GM23338 (cell line): ENCODE results near the gene CRISPLD2. TPM values are rescaled to one million over a fixed set of nuclear protein-coding genes. Genes with fewer than 3 reads are reported as not detected.

Source experiments
- ATAC-seq: fragments of 200-7000 bp; cut with Tn5 transposase; 3 replicates; pipeline ENCODE4 v1.9.1; 2020
- DNase-seq: peaks from one replicate; pipeline ENCODE4 v3.0.0-alpha.2; 2015; ENCODE audit warnings: low spot score
- H2AFZ ChIP-seq: fragments of 200-600 bp; sonication (generic); 2 replicates; pipeline ENCODE4 v1.8.0; 2016; ENCODE audit warnings: antibody characterized with exemption, mild to moderate bottlenecking, moderate library complexity
- H3F3A ChIP-seq: fragments of 200-600 bp; sonication (generic); replicated peaks from 2 replicates; pipeline ENCODE4 v1.8.0; 2017; ENCODE audit warnings: antibody characterized with exemption, mixed run types, low read depth
- H3K27ac ChIP-seq: fragments of 200-600 bp; sonication (generic); 2 replicates; pipeline ENCODE4 v1.6.1; 2016; ENCODE audit warnings: low read depth
- H3K27me3 ChIP-seq: fragments of 200-600 bp; sonication (generic); 2 replicates; pipeline ENCODE4 v1.8.0; 2016; ENCODE audit warnings: mild to moderate bottlenecking, mixed run types, moderate library complexity; ENCODE audit not compliant: insufficient read depth
- H3K36me3 ChIP-seq: fragments of 200-600 bp; sonication (generic); 2 replicates; pipeline ENCODE4 v1.8.0; 2016; ENCODE audit warnings: mild to moderate bottlenecking; ENCODE audit not compliant: insufficient read depth
- H3K4me1 ChIP-seq: fragments of 200-600 bp; sonication (generic); 2 replicates; pipeline ENCODE4 v1.8.0; 2016; ENCODE audit warnings: mild to moderate bottlenecking, moderate library complexity; ENCODE audit not compliant: insufficient read depth
- H3K4me2 ChIP-seq: fragments of 200-600 bp; sonication (generic); 2 replicates; pipeline ENCODE4 v1.7.1; 2017; ENCODE audit warnings: mixed run types
- H3K4me3 ChIP-seq: fragments of 200-600 bp; sonication (generic); 2 replicates; pipeline ENCODE4 v1.6.1; 2016; ENCODE audit warnings: mixed run types
- H3K79me2 ChIP-seq: fragments of 200-600 bp; sonication (generic); replicated peaks from 2 replicates; pipeline ENCODE4 v1.8.0; 2017; ENCODE audit warnings: mild to moderate bottlenecking; ENCODE audit not compliant: insufficient read depth
- H3K9me2 ChIP-seq: fragments of 200-600 bp; sonication (generic); 2 replicates; pipeline ENCODE4 v1.8.0; 2017; ENCODE audit not compliant: insufficient read depth
- H4K20me1 ChIP-seq: fragments of 200-600 bp; sonication (generic); replicated peaks from 2 replicates; pipeline ENCODE4 v1.8.0; 2017; ENCODE audit warnings: mild to moderate bottlenecking; ENCODE audit not compliant: insufficient read depth
- H3K27ac Mint-ChIP-seq: 2 replicates; pipeline ENCODE4 v1.8.0; 2020; ENCODE audit warnings: inconsistent platforms, mild to moderate bottlenecking, moderate library complexity, mixed read lengths
- H3K27me3 Mint-ChIP-seq: 3 replicates; pipeline ENCODE4 v1.8.0; 2022; ENCODE audit warnings: low read depth, mild to moderate bottlenecking, moderate library complexity, mixed read lengths, inconsistent platforms; ENCODE audit not compliant: insufficient read depth, poor library complexity
- H3K36me3 Mint-ChIP-seq: 3 replicates; pipeline ENCODE4 v1.8.0; 2021; ENCODE audit warnings: low read depth, mild to moderate bottlenecking, inconsistent platforms, moderate library complexity, mixed read lengths
- H3K4me1 Mint-ChIP-seq: 3 replicates; pipeline ENCODE4 v1.8.0; 2020; ENCODE audit warnings: mild to moderate bottlenecking, inconsistent platforms, mixed read lengths
- H3K4me3 Mint-ChIP-seq: 3 replicates; pipeline ENCODE4 v1.8.0; 2021; ENCODE audit warnings: moderate library complexity, mild to moderate bottlenecking, inconsistent platforms, mixed read lengths
- H3K9me3 Mint-ChIP-seq: 3 replicates; pipeline ENCODE4 v1.8.0; 2020; ENCODE audit warnings: moderate library complexity, mild to moderate bottlenecking, inconsistent platforms, mixed read lengths
- CREB1 ChIP-seq: fragments of 250-450 bp; sonication (Bioruptor Pico); IDR thresholded peaks from 2 replicates; pipeline ENCODE4 v1.5.0; 2020; ENCODE audit warnings: low read depth, mild to moderate bottlenecking, moderate library complexity
- ETS1 ChIP-seq: IDR thresholded peaks from 2 replicates; pipeline ENCODE4 v1.6.1; 2016; ENCODE audit warnings: antibody characterized with exemption
- EZH2 ChIP-seq: fragments of 200-600 bp; sonication (generic); IDR thresholded peaks from one replicate; pipeline ENCODE4 v1.8.0; 2017; ENCODE audit warnings: antibody characterized with exemption, mild to moderate bottlenecking, low read depth; ENCODE audit not compliant: unreplicated experiment
- EZH2phosphoT487 ChIP-seq: fragments of 200-600 bp; sonication (generic); IDR thresholded peaks from one replicate; pipeline ENCODE4 v1.8.1; 2018; ENCODE audit warnings: antibody characterized with exemption; ENCODE audit not compliant: unreplicated experiment
- JUNB ChIP-seq: IDR thresholded peaks from one replicate; pipeline ENCODE4 v1.6.1; 2016; ENCODE audit warnings: antibody characterized with exemption; ENCODE audit not compliant: unreplicated experiment
- NANOG ChIP-seq: IDR thresholded peaks from 2 replicates; pipeline ENCODE4 v1.6.1; 2016; ENCODE audit warnings: antibody characterized with exemption, borderline replicate concordance
- POLR2AphosphoS5 ChIP-seq: IDR thresholded peaks from 2 replicates; pipeline ENCODE4 v1.6.1; 2016; ENCODE audit warnings: antibody characterized with exemption, low read depth
- REST ChIP-seq: IDR thresholded peaks from one replicate; pipeline ENCODE4 v1.6.1; 2018; ENCODE audit warnings: antibody characterized with exemption; ENCODE audit not compliant: unreplicated experiment
- STAT1 ChIP-seq: IDR thresholded peaks from one replicate; pipeline ENCODE4 v1.6.1; 2016; ENCODE audit warnings: antibody characterized with exemption; ENCODE audit not compliant: unreplicated experiment
- ZNF114 ChIP-seq: fragments of 250-450 bp; sonication (Bioruptor Pico); IDR thresholded peaks from 2 replicates; pipeline ENCODE4 v1.5.0; 2020; ENCODE audit warnings: mild to moderate bottlenecking, moderate library complexity
- ZNF331 ChIP-seq: fragments of 250-450 bp; sonication (Bioruptor Pico); IDR thresholded peaks from 2 replicates; pipeline ENCODE4 v1.5.0; 2020; ENCODE audit warnings: low read depth, mild to moderate bottlenecking, moderate library complexity
- polyA plus RNA-seq: library from polyadenylated mRNA; unstranded; fragments of >200 nt; fragmentation: Nextera tagmentation; extraction: Ambion mirVana; gene quantifications from 2 replicates; pipeline ENCODE4 v1.2.1, GENCODE V29; 2016
- total RNA-seq: library from RNA; depleted of rRNA; stranded (reverse); fragments of >200 nt; shearing (Covaris generic); gene quantifications from 2 replicates; pipeline ENCODE4 v1.2.3, GENCODE V29; 2014
- TF ChIP-seq, protein P1 (sequence below), 2 experiments: fragments of 200-600 bp in 1 of 2; sonication (generic) in 1 of 2; conservative IDR thresholded peaks; 2 replicates each; pipeline versions ENCODE4 v1.5.1 to v1.6.1; 2016 to 2017; ENCODE audit warnings: antibody characterized with exemption in 2 of 2, low read depth in 2 of 2, mild to moderate bottlenecking in 2 of 2, moderate library complexity in 1 of 2
- TF ChIP-seq, protein P2 (sequence below): fragments of 250-450 bp; sonication (Bioruptor Pico); IDR thresholded peaks from 2 replicates; pipeline ENCODE4 v1.5.0; 2020; ENCODE audit warnings: mild to moderate bottlenecking, moderate library complexity

The CRISPLD2 gene
- total and polyA plus RNA-seq, 2 experiments from 2014 or later = 2.6 to 8.3 TPM

DNA sequence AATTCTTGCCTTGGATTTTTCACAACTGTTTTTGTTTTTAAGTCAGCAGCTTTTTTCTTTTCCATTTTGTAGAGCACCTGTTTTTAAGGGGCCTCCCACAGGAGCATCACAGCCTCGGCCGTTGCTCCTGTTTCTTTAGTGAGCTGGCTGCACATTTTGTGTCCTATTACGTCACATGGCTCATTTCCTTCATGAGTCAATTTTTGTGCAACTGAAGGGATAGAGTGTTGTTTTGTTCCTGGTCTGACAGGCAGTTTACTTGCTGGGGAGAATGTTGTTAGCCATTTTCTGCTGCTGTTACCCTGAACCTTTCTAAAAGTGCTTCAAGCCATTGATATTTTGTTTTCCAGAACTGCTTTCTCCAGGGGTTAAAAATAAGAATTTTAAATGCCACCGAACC lies 45.0 kb upstream of the CRISPLD2 start:
- Histone ChIP-seq H2AFZ (no peak overlapping the region), H3K27me3 (no peaks in the 10 kb centered on the region), H3K4me3 (no peak overlapping the region), H3K9me2 (no peaks in the 10 kb centered on the region), H3K79me2 (peaks cover 17% of the 10 kb centered on the region), H3K4me2 (no peak overlapping the region), H3F3A (peaks cover 14% of the 10 kb centered on the region; the same call in 1 of the 2 replicates), H3K36me3 (peaks cover 62% of the 10 kb centered on the region), H3K27ac (no peak overlapping the region), H3K4me1 (no peaks in the 10 kb centered on the region), H4K20me1 (peaks cover 25% of the 10 kb centered on the region)
- Mint-ChIP-seq H3K4me3 (no peak overlapping the region), H3K4me1 (no peaks in the 10 kb centered on the region), H3K9me3 (no peaks in the 10 kb centered on the region), H3K27ac (peak overlapping the region; percentile 19; the same call in 1 of the 2 replicates), H3K27me3 (peaks cover 2% of the 10 kb centered on the region), H3K36me3 (peaks cover 93% of the 10 kb centered on the region)
- TF ChIP-seq JUNB = no peak
- no peak for TF ChIP-seq CREB1
- no peak for TF ChIP-seq EZH2phosphoT487
- no peak for TF ChIP-seq EZH2
- no peak for TF ChIP-seq ZNF114 (CRISPR knock-in tag)
- TF ChIP-seq POLR2AphosphoS5 = no peak
- TF ChIP-seq ETS1 = no peak
- no peak for TF ChIP-seq STAT1
- TF ChIP-seq, protein P1, sequence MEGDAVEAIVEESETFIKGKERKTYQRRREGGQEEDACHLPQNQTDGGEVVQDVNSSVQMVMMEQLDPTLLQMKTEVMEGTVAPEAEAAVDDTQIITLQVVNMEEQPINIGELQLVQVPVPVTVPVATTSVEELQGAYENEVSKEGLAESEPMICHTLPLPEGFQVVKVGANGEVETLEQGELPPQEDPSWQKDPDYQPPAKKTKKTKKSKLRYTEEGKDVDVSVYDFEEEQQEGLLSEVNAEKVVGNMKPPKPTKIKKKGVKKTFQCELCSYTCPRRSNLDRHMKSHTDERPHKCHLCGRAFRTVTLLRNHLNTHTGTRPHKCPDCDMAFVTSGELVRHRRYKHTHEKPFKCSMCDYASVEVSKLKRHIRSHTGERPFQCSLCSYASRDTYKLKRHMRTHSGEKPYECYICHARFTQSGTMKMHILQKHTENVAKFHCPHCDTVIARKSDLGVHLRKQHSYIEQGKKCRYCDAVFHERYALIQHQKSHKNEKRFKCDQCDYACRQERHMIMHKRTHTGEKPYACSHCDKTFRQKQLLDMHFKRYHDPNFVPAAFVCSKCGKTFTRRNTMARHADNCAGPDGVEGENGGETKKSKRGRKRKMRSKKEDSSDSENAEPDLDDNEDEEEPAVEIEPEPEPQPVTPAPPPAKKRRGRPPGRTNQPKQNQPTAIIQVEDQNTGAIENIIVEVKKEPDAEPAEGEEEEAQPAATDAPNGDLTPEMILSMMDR (conservative IDR thresholded peaks at IDR 0.05; ENCODE audit: low read depth in 2 of 2) = no peak
- no peak for TF ChIP-seq NANOG
- TF ChIP-seq, protein P2, sequence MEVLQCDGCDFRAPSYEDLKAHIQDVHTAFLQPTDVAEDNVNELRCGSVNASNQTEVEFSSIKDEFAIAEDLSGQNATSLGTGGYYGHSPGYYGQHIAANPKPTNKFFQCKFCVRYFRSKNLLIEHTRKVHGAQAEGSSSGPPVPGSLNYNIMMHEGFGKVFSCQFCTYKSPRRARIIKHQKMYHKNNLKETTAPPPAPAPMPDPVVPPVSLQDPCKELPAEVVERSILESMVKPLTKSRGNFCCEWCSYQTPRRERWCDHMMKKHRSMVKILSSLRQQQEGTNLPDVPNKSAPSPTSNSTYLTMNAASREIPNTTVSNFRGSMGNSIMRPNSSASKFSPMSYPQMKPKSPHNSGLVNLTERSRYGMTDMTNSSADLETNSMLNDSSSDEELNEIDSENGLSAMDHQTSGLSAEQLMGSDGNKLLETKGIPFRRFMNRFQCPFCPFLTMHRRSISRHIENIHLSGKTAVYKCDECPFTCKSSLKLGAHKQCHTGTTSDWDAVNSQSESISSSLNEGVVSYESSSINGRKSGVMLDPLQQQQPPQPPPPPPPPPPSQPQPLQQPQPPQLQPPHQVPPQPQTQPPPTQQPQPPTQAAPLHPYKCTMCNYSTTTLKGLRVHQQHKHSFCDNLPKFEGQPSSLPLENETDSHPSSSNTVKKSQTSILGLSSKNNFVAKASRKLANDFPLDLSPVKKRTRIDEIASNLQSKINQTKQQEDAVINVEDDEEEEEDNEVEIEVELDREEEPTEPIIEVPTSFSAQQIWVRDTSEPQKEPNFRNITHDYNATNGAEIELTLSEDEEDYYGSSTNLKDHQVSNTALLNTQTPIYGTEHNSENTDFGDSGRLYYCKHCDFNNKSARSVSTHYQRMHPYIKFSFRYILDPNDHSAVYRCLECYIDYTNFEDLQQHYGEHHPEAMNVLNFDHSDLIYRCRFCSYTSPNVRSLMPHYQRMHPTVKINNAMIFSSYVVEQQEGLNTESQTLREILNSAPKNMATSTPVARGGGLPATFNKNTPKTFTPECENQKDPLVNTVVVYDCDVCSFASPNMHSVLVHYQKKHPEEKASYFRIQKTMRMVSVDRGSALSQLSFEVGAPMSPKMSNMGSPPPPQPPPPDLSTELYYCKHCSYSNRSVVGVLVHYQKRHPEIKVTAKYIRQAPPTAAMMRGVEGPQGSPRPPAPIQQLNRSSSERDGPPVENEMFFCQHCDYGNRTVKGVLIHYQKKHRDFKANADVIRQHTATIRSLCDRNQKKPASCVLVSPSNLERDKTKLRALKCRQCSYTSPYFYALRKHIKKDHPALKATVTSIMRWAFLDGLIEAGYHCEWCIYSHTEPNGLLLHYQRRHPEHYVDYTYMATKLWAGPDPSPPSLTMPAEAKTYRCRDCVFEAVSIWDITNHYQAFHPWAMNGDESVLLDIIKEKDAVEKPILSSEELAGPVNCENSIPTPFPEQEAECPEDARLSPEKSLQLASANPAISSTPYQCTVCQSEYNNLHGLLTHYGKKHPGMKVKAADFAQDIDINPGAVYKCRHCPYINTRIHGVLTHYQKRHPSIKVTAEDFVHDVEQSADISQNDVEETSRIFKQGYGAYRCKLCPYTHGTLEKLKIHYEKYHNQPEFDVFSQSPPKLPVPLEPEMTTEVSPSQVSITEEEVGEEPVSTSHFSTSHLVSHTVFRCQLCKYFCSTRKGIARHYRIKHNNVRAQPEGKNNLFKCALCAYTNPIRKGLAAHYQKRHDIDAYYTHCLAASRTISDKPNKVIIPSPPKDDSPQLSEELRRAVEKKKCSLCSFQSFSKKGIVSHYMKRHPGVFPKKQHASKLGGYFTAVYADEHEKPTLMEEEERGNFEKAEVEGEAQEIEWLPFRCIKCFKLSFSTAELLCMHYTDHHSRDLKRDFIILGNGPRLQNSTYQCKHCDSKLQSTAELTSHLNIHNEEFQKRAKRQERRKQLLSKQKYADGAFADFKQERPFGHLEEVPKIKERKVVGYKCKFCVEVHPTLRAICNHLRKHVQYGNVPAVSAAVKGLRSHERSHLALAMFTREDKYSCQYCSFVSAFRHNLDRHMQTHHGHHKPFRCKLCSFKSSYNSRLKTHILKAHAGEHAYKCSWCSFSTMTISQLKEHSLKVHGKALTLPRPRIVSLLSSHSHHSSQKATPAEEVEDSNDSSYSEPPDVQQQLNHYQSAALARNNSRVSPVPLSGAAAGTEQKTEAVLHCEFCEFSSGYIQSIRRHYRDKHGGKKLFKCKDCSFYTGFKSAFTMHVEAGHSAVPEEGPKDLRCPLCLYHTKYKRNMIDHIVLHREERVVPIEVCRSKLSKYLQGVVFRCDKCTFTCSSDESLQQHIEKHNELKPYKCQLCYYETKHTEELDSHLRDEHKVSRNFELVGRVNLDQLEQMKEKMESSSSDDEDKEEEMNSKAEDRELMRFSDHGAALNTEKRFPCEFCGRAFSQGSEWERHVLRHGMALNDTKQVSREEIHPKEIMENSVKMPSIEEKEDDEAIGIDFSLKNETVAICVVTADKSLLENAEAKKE (CRISPR knock-in tag) = no peak
- TF ChIP-seq REST = no peak
- TF ChIP-seq ZNF331 = no peak
- DNase-seq = no peak
- ATAC-seq = no peak
